ENCODE data around the gene BNIP1. TPM values are rescaled to one million over a fixed set of nuclear protein-coding genes. Genes with fewer than 3 reads are reported as not detected.
"Not testable (repeated sequence)": the region's sequence is repeated elsewhere in the genome, so short reads cannot be mapped to it uniquely, and the experiment has no call there.

BNIP1 gene
- 10 to 100 TPM; 13.0 to 18.5 TPM for total RNA-seq

GRCh38 chr5:173144200-173145176, at the start of gene BNIP1:
Gene BNIP1 (plus strand): TSS chr5:173144531. CDS start chr5:173144546, 15 bp downstream.
- H3K27ac Mint-ChIP-seq = peak within 1 kb of the TSS; percentile 97
- H3K27me3 Mint-ChIP-seq = no peaks in the 10 kb centered on the region
- peak; percentile 96 for ATAC-seq (replicated peaks)
- H3K4me1 Mint-ChIP-seq = no peaks in the 10 kb centered on the region
- no peaks in the 10 kb centered on the region for H3K9me3 Mint-ChIP-seq
- peak within 1 kb of the TSS; percentile 89 for H3K4me3 Mint-ChIP-seq
- H3K36me3 Mint-ChIP-seq (ENCODE audit: low read depth) = peaks cover 33% of the 10 kb centered on the region

GRCh38 chr5:173098787-173099186, 45.5 kb upstream of the BNIP1 start:
- Mint-ChIP-seq H3K4me3 (no peak overlapping the region), H3K9me3 (peaks cover 4% of the 10 kb centered on the region), H3K4me1 (peaks cover 23% of the 10 kb centered on the region), H3K36me3 (ENCODE audit: low read depth) (peaks cover 16% of the 10 kb centered on the region), H3K27ac (no peak overlapping the region), H3K27me3 (no peaks in the 10 kb centered on the region)
- no peak for ATAC-seq (replicated peaks)

- H3K36me3 Mint-ChIP-seq (ENCODE audit: low read depth) = peaks cover 16% of the 10 kb centered on the region
- no peak for ATAC-seq (replicated peaks)
- H3K27me3 Mint-ChIP-seq = no peaks in the 10 kb centered on the region
- H3K27ac Mint-ChIP-seq = no peak overlapping the region
- H3K9me3 Mint-ChIP-seq = peaks cover 4% of the 10 kb centered on the region
- H3K4me3 Mint-ChIP-seq = no peak overlapping the region
- peaks cover 19% of the 10 kb centered on the region for H3K4me1 Mint-ChIP-seq
Observed at GRCh38 chr5:173099461-173099860, 44.9 kb upstream of the BNIP1 start.

- no peak for ATAC-seq (replicated peaks)
- Mint-ChIP-seq H3K27me3 (no peaks in the 10 kb centered on the region), H3K9me3 (peaks cover 4% of the 10 kb centered on the region), H3K4me1 (peaks cover 19% of the 10 kb centered on the region), H3K27ac (no peak overlapping the region), H3K4me3 (no peak overlapping the region), H3K36me3 (ENCODE audit: low read depth) (peaks cover 16% of the 10 kb centered on the region)
Observed at GRCh38 chr5:173101245-173101644, 43.1 kb upstream of the BNIP1 start.

GRCh38 chr5:173103411-173103810, 40.9 kb upstream of the BNIP1 start:
- ATAC-seq (replicated peaks) = no peak
- peaks cover 15% of the 10 kb centered on the region for H3K4me1 Mint-ChIP-seq
- peaks cover 19% of the 10 kb centered on the region for H3K36me3 Mint-ChIP-seq (ENCODE audit: low read depth)
- peaks cover 4% of the 10 kb centered on the region for H3K9me3 Mint-ChIP-seq
- H3K27ac Mint-ChIP-seq = peak overlapping the region; percentile 56
- H3K27me3 Mint-ChIP-seq = no peaks in the 10 kb centered on the region
- no peak overlapping the region for H3K4me3 Mint-ChIP-seq

- peak; percentile 53 for ATAC-seq (replicated peaks)
- Mint-ChIP-seq H3K36me3 (ENCODE audit: low read depth) (peaks cover 58% of the 10 kb centered on the region), H3K9me3 (no peaks in the 10 kb centered on the region), H3K27me3 (no peaks in the 10 kb centered on the region), H3K4me3 (no peak overlapping the region), H3K4me1 (peaks cover 12% of the 10 kb centered on the region), H3K27ac (peak overlapping the region; percentile 49)
Observed at GRCh38 chr5:173108914-173109313, 35.4 kb upstream of the BNIP1 start.

- Mint-ChIP-seq H3K27me3 (no peaks in the 10 kb centered on the region), H3K9me3 (no peaks in the 10 kb centered on the region), H3K36me3 (ENCODE audit: low read depth) (peaks cover 97% of the 10 kb centered on the region), H3K4me3 (no peak overlapping the region), H3K27ac (no peak overlapping the region), H3K4me1 (peaks cover 8% of the 10 kb centered on the region)
- no peak for ATAC-seq (replicated peaks)
Observed at GRCh38 chr5:173114536-173114935, 29.8 kb upstream of the BNIP1 start.

GRCh38 chr5:173119719-173120118, 24.6 kb upstream of the BNIP1 start:
- H3K9me3 Mint-ChIP-seq = no peaks in the 10 kb centered on the region

GRCh38 chr5:173123416-173123815, 20.9 kb upstream of the BNIP1 start:
- no peaks in the 10 kb centered on the region for H3K9me3 Mint-ChIP-seq
- ATAC-seq (replicated peaks) = no peak
- no peaks in the 10 kb centered on the region for H3K27me3 Mint-ChIP-seq
- no peak overlapping the region for H3K27ac Mint-ChIP-seq
- H3K4me1 Mint-ChIP-seq = no peaks in the 10 kb centered on the region
- H3K4me3 Mint-ChIP-seq = no peak overlapping the region
- peaks cover 79% of the 10 kb centered on the region for H3K36me3 Mint-ChIP-seq (ENCODE audit: low read depth)

More at GRCh38 chr5:173119719-173120118, 24.6 kb upstream of the BNIP1 start:
- Mint-ChIP-seq H3K4me3 (no peak overlapping the region), H3K27me3 (no peaks in the 10 kb centered on the region), H3K36me3 (ENCODE audit: low read depth) (peaks cover 82% of the 10 kb centered on the region), H3K4me1 (no peaks in the 10 kb centered on the region), H3K27ac (no peak overlapping the region)
- ATAC-seq (replicated peaks) = no peak

- not testable (repeated sequence) for H3K27ac Mint-ChIP-seq; ATAC-seq (replicated peaks); H3K27me3 Mint-ChIP-seq; H3K4me1 Mint-ChIP-seq; H3K4me3 Mint-ChIP-seq; H3K9me3 Mint-ChIP-seq
- peaks cover 63% of the 10 kb centered on the region for H3K36me3 Mint-ChIP-seq (ENCODE audit: low read depth)
Observed at GRCh38 chr5:173132166-173132565, 12.2 kb upstream of the BNIP1 start.

GRCh38 chr5:173138707-173139106, 5.6 kb upstream of the BNIP1 start:
- Mint-ChIP-seq H3K27ac (no peak overlapping the region), H3K36me3 (ENCODE audit: low read depth) (peaks cover 29% of the 10 kb centered on the region), H3K27me3 (no peaks in the 10 kb centered on the region), H3K4me3 (no peak overlapping the region), H3K4me1 (no peaks in the 10 kb centered on the region), H3K9me3 (no peaks in the 10 kb centered on the region)
- no peak for ATAC-seq (replicated peaks)

GRCh38 chr5:173139631-173140030, 4.7 kb upstream of the BNIP1 start:
- peaks cover 25% of the 10 kb centered on the region for H3K36me3 Mint-ChIP-seq (ENCODE audit: low read depth)
- no peaks in the 10 kb centered on the region for H3K9me3 Mint-ChIP-seq
- no peaks in the 10 kb centered on the region for H3K4me1 Mint-ChIP-seq
- H3K27ac Mint-ChIP-seq = no peak overlapping the region
- ATAC-seq (replicated peaks) = no peak
- H3K4me3 Mint-ChIP-seq = no peak overlapping the region
- no peaks in the 10 kb centered on the region for H3K27me3 Mint-ChIP-seq

GRCh38 chr5:173140769-173141168, 3.6 kb upstream of the BNIP1 start:
- no peak for ATAC-seq (replicated peaks)
- H3K27me3 Mint-ChIP-seq = no peaks in the 10 kb centered on the region
- H3K4me1 Mint-ChIP-seq = no peaks in the 10 kb centered on the region

GRCh38 chr5:173143567-173143966, 764 bp upstream of the BNIP1 start:
- Mint-ChIP-seq H3K4me3 (peak overlapping the region; percentile 89), H3K4me1 (no peaks in the 10 kb centered on the region), H3K27ac (peak overlapping the region; percentile 97), H3K36me3 (ENCODE audit: low read depth) (peaks cover 24% of the 10 kb centered on the region), H3K27me3 (no peaks in the 10 kb centered on the region), H3K9me3 (no peaks in the 10 kb centered on the region)
- no peak for ATAC-seq (replicated peaks)

More at GRCh38 chr5:173140769-173141168, 3.6 kb upstream of the BNIP1 start:
- Mint-ChIP-seq H3K9me3 (no peaks in the 10 kb centered on the region), H3K4me3 (no peak overlapping the region), H3K36me3 (ENCODE audit: low read depth) (peaks cover 18% of the 10 kb centered on the region), H3K27ac (no peak overlapping the region)

- Mint-ChIP-seq H3K4me1 (no peaks in the 10 kb centered on the region), H3K4me3 (no peak overlapping the region), H3K27me3 (no peaks in the 10 kb centered on the region), H3K36me3 (ENCODE audit: low read depth) (peaks cover 68% of the 10 kb centered on the region), H3K9me3 (no peaks in the 10 kb centered on the region), H3K27ac (no peak overlapping the region)
- ATAC-seq (replicated peaks) = no peak
Observed at GRCh38 chr5:173148354-173148753, 4.0 kb downstream of the BNIP1 start.

Data from activated T-helper 17 cell treated with anti-CD3 and anti-CD28 coated beads, Interleukin-2, amount 50 U/mL, for 72 hours (primary cell).